Inflammatory macrophage treated with lipopolysaccharide for 1 hour (primary cell): ENCODE data around the gene TM9SF4.
A peak's percentile ranks its signal among the peaks of the same experiment; 100 is the strongest.
"Not testable (repeated sequence)": the region's sequence is repeated elsewhere in the genome, so short reads cannot be mapped to it uniquely, and the experiment has no call there.

Experiments used
- DNase-seq, 2 donors: peaks; one replicate each; pipeline ENCODE4 v3.0.0-alpha.2; 2020 to 2022

TM9SF4 gene

GRCh38 chr20:32098786-32099185 is 10.7 kb upstream of the TM9SF4 start:
- DNase-seq, result no peak

- no peak for DNase-seq
Observed at GRCh38 chr20:32108814-32109391, 611 bp upstream of the TM9SF4 start.

GRCh38 chr20:32110173-32110704 is 725 bp downstream of the TM9SF4 start:
- no peak for DNase-seq

GRCh38 chr20:32110727-32111126 is 1.2 kb downstream of the TM9SF4 start:
- DNase-seq, result no peak

- DNase-seq, result peak; percentile 41 to 43
Observed at GRCh38 chr20:32111156-32111686, 1.7 kb downstream of the TM9SF4 start.

- peak; percentile 62 to 71 for DNase-seq
Observed at GRCh38 chr20:32111753-32112152, 2.2 kb downstream of the TM9SF4 start.

GRCh38 chr20:32112841-32113240 is 3.3 kb downstream of the TM9SF4 start:
- peak; percentile 97 to 99 for DNase-seq

GRCh38 chr20:32113591-32114260 is 4.2 kb downstream of the TM9SF4 start:
- peak; percentile 42 to 66 for DNase-seq

- DNase-seq, result no peak
Observed at GRCh38 chr20:32114305-32114960, 4.9 kb downstream of the TM9SF4 start.

- DNase-seq, result no peak
Observed at GRCh38 chr20:32115211-32115767, 5.8 kb downstream of the TM9SF4 start.

- no peak for DNase-seq
Observed at GRCh38 chr20:32116079-32116521, 6.6 kb downstream of the TM9SF4 start.

- not testable (repeated sequence) for DNase-seq
Observed at GRCh38 chr20:32116796-32117195, 7.3 kb downstream of the TM9SF4 start.

GRCh38 chr20:32118427-32118826 is 8.9 kb downstream of the TM9SF4 start:
- DNase-seq, result not testable (repeated sequence)

GRCh38 chr20:32119734-32120133 is 10.2 kb downstream of the TM9SF4 start:
- no peak for DNase-seq

- not testable (repeated sequence) for DNase-seq
Observed at GRCh38 chr20:32121908-32122307, 12.4 kb downstream of the TM9SF4 start.

GRCh38 chr20:32123088-32123487 is 13.6 kb downstream of the TM9SF4 start:
- no peak for DNase-seq

GRCh38 chr20:32124916-32125454 is 15.5 kb downstream of the TM9SF4 start:
- DNase-seq, result no peak

GRCh38 chr20:32125506-32125905 is 16.0 kb downstream of the TM9SF4 start:
- DNase-seq, result no peak

GRCh38 chr20:32126919-32127318 is 17.4 kb downstream of the TM9SF4 start:
- DNase-seq, result no peak

GRCh38 chr20:32127347-32127746 is 17.8 kb downstream of the TM9SF4 start:
- no peak for DNase-seq

GRCh38 chr20:32128167-32128566 is 18.7 kb downstream of the TM9SF4 start:
- no peak for DNase-seq

GRCh38 chr20:32129863-32130262 is 20.3 kb downstream of the TM9SF4 start:
- no peak for DNase-seq

GRCh38 chr20:32130352-32130751 is 20.8 kb downstream of the TM9SF4 start:
- no peak for DNase-seq
